ENCODE measurements around the gene CXorf66. TPM values are rescaled to one million over a fixed set of nuclear protein-coding genes. Genes with fewer than 3 reads are reported as not detected.

The CXorf66 gene, protein sequence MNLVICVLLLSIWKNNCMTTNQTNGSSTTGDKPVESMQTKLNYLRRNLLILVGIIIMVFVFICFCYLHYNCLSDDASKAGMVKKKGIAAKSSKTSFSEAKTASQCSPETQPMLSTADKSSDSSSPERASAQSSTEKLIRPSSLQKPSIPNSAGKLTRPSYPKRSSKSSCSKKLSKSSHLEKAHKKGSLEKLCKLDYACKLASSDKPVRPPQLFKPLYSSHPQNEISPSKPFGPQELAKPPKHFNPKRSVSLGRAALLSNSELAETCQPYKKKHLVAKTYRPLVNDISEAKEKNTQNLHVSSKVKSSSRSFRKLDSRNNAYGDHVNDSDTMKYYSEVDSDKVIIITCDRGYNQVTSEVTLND
- total RNA-seq, result not detected

DNA sequence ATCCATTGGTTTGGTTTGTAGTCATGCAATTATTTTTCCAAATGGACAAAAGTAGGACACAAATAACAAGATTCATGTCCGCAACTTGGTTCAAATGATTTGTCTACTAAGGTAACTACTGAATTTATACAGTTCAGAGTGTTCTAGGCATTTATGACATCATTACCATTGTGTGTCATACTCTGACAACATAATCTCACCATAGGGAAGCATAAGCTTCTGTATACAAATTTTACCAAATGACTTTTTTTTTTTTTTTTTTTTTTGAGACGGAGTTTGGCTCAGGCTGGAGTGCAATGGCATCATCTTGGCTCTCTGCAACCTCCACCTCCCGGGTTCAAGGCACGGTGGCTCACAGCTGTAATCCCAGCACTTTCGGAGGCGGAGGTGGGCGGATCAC, at the start of gene CXorf66:
TSS of gene CXorf66 (minus strand) at position 101 of the 400 bp plus-strand sequence. CDS start at position 76, 25 bp downstream.
- TF ChIP-seq, protein P1, sequence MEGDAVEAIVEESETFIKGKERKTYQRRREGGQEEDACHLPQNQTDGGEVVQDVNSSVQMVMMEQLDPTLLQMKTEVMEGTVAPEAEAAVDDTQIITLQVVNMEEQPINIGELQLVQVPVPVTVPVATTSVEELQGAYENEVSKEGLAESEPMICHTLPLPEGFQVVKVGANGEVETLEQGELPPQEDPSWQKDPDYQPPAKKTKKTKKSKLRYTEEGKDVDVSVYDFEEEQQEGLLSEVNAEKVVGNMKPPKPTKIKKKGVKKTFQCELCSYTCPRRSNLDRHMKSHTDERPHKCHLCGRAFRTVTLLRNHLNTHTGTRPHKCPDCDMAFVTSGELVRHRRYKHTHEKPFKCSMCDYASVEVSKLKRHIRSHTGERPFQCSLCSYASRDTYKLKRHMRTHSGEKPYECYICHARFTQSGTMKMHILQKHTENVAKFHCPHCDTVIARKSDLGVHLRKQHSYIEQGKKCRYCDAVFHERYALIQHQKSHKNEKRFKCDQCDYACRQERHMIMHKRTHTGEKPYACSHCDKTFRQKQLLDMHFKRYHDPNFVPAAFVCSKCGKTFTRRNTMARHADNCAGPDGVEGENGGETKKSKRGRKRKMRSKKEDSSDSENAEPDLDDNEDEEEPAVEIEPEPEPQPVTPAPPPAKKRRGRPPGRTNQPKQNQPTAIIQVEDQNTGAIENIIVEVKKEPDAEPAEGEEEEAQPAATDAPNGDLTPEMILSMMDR (IDR thresholded peaks at IDR 0.05), result no peak
- DNase-seq (ENCODE audit: low spot score) (no peak), ATAC-seq (ENCODE audit: low FRiP score) (no peak)

DNA sequence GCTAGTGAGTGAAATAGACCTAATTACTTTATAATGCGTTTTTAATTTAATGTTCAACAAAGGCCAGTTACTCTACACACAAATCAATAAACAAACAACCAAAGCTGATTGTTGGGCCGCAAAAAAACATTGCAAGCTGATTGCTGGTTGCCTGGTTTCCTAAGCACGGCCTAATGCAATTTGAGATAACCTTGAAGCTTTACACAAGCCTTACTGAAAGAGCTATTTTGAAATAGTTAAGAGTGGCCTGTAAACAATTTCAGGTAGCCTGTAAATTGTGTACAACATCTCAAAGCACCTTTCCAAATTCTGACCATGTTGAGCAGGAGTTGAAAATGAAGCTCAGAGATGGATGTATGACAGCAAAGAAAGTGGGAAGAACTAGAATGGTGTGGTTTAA, 17.5 kb upstream of the CXorf66 start:
- DNase-seq (ENCODE audit: low spot score), result no peak
- no peak for ATAC-seq (ENCODE audit: low FRiP score)

DNA sequence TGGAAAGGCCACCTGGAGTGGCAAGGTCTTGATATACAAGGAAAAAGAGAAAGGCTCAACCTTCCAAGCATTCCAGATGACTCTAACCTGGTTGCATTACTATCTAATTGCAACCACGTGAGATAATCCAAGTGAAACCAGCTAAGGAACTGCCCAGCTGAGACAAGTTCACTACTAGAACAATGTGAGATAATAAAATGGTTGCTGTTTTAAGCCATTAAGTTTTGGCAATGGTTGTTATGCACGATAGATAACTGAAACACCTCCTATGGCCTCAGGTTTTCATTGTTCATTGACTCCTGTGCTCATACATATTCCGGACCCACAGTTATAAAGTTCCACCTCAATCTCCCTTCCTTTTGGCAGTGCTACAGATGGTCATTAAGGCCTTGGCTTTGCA, 9.2 kb upstream of the CXorf66 start:
- TF ChIP-seq, protein P1 (IDR thresholded peaks at IDR 0.05), result no peak

More for the DNA sequence above, 17.5 kb upstream of the CXorf66 start:
- TF ChIP-seq, protein P1 (IDR thresholded peaks at IDR 0.05), result no peak

DNA sequence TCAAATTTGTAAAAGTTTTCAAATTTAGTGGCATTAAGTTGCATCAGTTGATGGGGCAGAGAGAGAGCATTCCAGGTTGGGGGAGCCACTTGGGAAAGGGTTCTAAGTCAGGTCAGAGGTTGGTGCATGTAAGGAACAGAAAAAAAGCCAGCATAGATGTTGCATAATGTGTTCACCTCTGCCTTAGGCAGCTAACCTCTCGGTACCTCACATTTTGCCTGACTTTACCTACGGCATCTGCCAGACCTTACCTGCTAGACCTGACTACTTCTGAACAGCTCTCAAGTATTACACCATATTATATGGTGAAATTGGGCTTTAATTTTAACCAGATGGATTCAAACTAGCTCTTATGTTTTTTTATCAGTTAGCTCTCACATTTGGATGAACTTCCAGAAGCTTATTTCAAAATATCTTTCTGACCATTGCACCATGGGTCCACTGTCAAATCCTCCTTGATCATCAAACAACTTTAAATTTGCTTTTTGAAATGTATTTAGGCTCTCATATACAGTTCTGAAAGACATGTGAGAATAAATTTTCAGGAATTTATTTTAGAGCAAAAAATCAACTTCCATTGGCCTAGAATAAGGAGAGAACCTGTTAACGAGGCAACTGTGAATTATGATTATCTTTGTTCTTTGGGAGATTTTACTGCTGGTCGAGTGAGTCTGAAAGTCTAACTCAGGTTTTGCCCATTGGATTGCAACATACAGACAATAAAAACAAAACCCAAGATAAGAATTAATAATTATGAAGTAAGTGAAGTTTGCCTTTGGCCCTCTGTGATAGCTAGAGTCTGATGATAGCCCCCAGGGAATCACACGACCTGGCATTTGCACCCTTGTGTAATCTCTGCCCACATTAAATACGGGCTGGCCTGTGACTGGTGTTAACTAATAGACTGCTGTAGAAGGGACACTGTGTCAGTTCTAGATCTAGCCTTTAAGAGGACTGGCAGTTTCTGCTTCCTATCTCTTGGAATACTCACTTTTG, 7.6 kb upstream of the CXorf66 start:
- ATAC-seq (ENCODE audit: low FRiP score), result no peak
- no peak for DNase-seq (ENCODE audit: low spot score)
- TF ChIP-seq, protein P1 (IDR thresholded peaks at IDR 0.05), result no peak

More for the DNA sequence above, 9.2 kb upstream of the CXorf66 start:
- DNase-seq (ENCODE audit: low spot score) (no peak), ATAC-seq (ENCODE audit: low FRiP score) (no peak)

DNA sequence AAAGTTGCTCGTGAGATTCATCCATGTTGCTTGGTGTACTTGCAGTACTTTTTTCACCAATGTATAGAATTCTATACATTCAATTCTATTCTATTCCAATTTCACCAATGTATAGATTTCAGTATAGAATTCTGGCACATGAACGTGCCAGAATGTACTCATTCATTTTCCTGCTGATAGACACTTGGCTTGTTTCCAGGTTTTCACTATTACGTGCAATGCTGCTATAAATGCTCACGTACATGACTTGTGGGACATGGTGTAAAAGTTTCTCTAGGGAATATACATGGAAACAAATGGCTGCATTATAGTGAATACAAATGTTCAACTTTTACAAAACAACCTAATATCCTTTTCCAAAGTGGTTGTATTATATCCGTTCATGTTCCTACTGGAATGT, 6.8 kb upstream of the CXorf66 start:
- ATAC-seq (ENCODE audit: low FRiP score) (no peak), DNase-seq (ENCODE audit: low spot score) (no peak)
- TF ChIP-seq, protein P1 (IDR thresholded peaks at IDR 0.05), result no peak

DNA sequence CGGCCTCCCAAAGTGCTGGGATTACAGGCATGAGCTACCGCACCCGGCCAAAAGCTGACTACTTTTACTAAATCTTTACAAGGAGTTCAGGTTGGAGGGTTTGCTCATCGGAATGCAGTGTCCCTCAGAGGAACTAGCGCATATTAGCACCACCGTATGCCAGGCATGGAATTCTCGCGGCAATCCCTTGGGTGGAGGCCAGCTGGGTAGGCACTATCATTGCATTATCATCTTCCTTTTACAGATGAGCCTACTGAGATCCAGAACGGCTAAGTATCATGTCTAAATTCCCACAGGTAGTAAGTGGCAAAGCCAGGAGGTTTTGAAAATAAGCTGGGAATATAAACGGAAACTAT, 6.1 kb upstream of the CXorf66 start:
- TF ChIP-seq, protein P1 (IDR thresholded peaks at IDR 0.05), result no peak
- ATAC-seq (ENCODE audit: low FRiP score), result no peak
- DNase-seq (ENCODE audit: low spot score), result no peak
